Central memory CD4-positive, alpha-beta T cell (primary cell): Measurements from ENCODE around the gene MICU2.

Experiments
- DNase-seq: peaks from one replicate; pipeline ENCODE4 v3.0.0; 2022

The MICU2 gene

GRCh38 chr13:21478881-21479808, 124.8 kb downstream of the MICU2 start:
- peak; percentile 53 for DNase-seq

GRCh38 chr13:21476893-21477472, 127.0 kb downstream of the MICU2 start:
- DNase-seq, result peak; percentile 66

- no peak for DNase-seq
Observed at GRCh38 chr13:21475115-21475514, 128.9 kb downstream of the MICU2 start.

- no peak for DNase-seq
Observed at GRCh38 chr13:21470785-21471184, 133.2 kb downstream of the MICU2 start.

GRCh38 chr13:21466527-21466926, 137.4 kb downstream of the MICU2 start:
- DNase-seq, result no peak

- DNase-seq, result no peak
Observed at GRCh38 chr13:21465710-21466160, 138.2 kb downstream of the MICU2 start.

- DNase-seq, result no peak
Observed at GRCh38 chr13:21463424-21463823, 140.5 kb downstream of the MICU2 start.

- no peak for DNase-seq
Observed at GRCh38 chr13:21461131-21461530, 142.8 kb downstream of the MICU2 start.

GRCh38 chr13:21458813-21459701, 144.9 kb downstream of the MICU2 start, which contains the start of gene ZDHHC20:
Gene ZDHHC20 (minus strand): TSS chr13:21459303. CDS start chr13:21459171, 132 bp downstream.
- peak; percentile 87 for DNase-seq

- DNase-seq, result peak; percentile 43
Observed at GRCh38 chr13:21458451-21458812, 145.5 kb downstream of the MICU2 start.

GRCh38 chr13:21453387-21454081, 150.4 kb downstream of the MICU2 start:
- no peak for DNase-seq

GRCh38 chr13:21450936-21451335, 153.0 kb downstream of the MICU2 start:
- no peak for DNase-seq

- DNase-seq, result no peak
Observed at GRCh38 chr13:21446656-21447055, 157.3 kb downstream of the MICU2 start.

GRCh38 chr13:21445759-21446158, 158.2 kb downstream of the MICU2 start:
- DNase-seq, result no peak

GRCh38 chr13:21443171-21443570, 160.8 kb downstream of the MICU2 start:
- no peak for DNase-seq
